Activated CD4-positive, CD25-positive, alpha-beta regulatory T cell treated with anti-CD3 and anti-CD28 coated beads, Interleukin-2, amount 50 U/mL, for 24 hours (primary cell): ENCODE data around the gene ZFR.
"Not testable (repeated sequence)": the region's sequence is repeated elsewhere in the genome, so short reads cannot be mapped to it uniquely, and the experiment has no call there.

ENCODE experiments used
- ATAC-seq, 2 donors: fragments of 150-1000 bp; cut with Tn5 transposase; one replicate each; pipeline ENCODE4 v1.10.0; 2021; ENCODE audit warnings: mild to moderate bottlenecking in 1 of 2, moderate library complexity in 1 of 2

The ZFR gene

DNA sequence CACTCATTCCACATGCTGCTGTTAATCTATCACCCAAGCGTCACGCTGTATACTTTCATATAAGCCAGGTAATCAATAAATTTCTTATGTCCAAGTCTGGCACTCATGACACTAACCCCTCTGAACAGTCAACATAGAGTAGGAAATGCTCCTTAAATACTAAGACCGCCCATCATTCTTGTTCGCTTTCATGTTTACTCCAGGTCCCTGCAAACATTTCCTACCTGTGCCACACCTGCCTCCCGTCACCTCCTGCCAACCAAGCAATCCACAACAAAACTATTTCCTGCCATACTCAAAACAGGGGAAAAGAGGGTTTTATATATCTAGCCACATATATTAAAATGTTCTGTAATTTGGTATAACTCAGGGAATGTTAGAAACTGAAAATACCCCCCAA, 39.0 kb downstream of the ZFR start:
- no peak for ATAC-seq

DNA sequence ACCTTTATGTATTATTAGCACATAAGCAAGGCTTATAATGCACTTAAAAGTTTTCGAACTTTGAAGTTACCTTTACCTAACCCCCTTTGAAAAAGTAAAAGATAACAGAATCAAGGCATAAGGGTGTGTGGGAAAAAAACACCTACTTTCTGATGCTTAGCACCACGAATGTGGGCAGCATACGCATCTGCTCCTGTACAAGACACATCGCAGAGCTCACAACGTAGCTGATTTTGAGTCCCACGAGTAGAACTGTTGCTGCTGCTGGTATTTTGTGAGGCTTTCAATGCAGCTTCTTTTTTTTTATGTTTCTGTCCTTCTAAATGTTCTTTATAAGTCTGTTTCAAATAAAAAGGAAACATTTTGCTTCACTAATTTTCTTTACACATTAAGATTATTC, 40.8 kb downstream of the ZFR start:
- ATAC-seq = no peak

DNA sequence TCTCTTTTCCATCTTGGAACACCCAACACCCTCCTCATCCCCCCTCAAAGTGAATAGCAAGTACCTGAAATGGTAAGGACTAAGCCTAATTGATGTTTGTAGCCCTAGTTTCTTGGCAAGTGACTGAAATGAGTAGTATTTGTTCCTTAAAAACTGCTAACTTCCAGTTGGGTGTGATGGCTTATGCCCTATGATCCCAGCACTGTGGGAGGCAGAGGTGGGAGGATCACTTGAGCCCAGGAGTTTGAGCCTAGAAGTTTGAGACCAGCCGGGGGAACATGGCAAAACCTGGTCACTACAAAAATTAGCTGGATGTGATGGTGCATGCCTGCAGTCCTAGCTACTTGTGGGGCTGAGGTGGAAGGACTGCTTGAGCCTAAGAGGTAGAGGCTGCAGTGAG, 44.1 kb downstream of the ZFR start:
- no peak for ATAC-seq

DNA sequence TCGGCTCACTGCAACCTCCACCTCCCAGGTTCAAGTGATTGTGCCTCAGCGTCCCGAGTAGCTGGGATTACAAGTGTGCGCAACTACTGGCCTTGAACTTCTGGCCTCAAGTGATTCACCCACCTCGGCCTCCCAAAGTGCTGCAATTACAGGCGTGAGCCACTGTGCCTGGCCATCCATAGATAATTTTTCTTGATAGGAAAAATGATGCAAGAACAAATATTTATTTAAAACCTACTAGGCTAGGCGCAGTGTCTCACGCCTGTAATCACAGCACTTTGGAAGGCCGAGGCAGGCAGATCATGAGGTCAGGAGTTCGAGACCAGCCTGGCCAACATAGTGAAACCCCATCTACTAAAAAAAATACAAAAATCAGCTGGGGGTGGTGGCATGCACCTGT, 45.8 kb downstream of the ZFR start:
- ATAC-seq = not testable (repeated sequence)

DNA sequence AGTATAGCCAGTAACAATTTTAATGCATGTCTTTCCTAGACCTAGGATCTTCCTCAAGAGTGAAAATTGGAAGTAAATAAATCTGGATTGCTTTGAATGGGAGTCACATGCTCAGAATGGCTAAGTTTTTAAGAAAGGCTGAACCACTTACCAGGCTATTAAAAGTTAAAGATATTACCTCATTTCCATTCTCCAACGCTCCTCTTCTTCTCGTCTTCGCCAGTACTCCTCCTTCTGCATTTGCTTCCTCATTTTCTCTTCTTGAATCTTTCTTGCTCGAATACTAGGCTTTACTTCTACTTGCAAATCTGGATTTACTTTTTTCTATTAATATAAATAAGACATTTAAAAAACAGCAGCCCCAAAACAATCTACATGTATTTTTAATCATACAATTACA, 49.6 kb downstream of the ZFR start:
- no peak for ATAC-seq

DNA sequence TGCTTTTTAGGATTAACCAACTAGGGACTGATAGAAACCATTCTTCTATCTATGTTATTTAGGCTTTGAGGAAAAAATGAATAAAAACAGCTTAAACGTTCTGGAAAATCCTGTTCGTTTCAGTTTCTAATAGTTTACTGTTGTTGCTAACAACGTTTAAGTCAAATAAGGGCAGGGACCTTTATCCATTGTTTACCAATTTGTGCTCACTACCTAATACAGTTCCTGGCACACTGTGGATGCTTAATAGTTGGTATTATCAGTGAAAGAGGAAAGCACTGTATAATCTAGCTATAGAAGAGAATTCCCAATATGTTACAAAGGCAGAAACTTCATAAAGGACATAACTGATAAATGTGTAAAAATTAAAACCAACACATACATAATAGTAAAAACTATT, 52.5 kb downstream of the ZFR start:
- ATAC-seq = no peak

DNA sequence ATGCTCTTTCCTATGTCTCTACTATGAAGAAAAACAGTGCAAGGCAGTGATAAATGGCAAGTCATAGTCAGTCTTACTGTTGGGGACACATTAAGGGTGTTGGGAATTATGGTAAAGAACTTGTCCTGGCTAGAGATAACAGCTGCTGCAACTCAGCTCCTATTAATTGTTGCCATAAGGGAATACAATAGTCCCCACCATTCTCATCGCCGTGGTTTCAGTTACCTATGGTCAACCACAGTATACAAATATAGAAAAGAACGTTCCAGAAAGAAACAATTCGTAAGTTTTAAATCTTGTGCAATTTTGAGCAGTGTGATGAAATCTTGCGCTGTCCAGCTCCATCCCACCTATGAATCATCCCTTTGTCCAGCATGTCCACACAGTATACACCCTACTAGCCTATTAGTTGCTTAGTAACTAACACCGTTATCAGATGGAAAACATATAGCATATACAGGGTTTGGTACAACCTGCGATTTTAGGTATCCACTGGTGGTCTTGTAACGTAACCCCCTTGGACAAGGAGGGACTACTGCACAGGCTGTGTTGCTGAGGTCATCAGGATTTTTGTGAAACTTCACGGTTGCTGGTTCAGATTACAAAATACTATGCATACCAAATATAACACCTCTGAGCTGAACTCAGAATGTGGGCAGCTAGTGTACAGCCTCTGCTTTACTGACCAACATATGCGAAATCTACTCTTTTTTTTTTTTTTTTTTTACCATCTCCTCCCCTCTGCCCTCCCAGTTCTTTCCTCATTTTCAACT, 53.5 kb downstream of the ZFR start:
- ATAC-seq = no peak

DNA sequence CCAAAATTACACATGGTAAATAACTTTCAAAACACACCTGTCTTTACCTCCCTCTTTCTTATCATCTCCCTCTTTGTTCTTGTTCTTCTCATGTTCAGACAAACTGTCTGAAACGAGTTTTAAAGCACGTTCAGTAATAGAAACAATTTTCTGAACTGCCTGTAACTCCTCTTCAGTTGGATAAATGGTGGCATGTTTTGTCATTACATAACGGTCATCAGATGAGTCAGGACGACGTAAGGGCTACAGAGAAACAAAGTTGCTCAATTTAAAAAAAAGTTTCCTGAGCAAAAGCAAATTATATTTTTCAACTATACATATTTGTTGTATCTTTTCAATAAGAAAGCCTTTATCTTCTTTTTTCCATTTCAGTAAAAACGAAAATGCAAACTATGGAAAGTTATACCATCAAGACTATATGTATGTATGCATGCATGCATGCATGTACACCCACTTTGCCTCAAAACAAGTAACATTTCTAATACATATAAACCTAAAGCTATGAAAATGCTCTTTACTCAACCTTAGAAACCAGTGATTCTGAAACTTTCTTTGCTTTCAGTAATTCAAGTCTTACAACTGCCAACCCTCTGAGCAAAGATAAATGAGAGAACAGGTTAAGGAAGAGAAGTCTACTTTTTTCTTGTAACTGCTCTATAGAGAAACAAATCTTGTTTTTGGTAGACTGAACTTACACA, 56.0 kb downstream of the ZFR start:
- peak; percentile 38 to 51 for ATAC-seq

DNA sequence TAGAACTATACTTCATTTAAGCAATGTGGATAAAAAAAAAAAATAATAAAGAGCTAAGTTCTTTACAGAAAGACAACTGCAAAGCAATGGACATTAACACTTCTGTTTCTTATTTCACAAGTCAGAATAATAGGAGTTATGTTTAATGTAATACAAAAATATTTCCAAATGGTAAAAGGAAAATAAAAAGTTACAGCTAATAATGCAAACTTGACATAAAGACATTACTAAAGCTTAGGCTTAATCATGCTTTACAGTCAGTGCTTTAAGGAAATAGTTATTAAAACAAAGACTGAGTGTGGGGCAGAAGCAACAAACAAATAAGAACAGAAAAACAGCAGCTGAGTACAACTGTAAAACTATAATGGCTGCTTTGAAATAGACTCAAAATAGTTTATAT, 56.7 kb downstream of the ZFR start:
- ATAC-seq = no peak

DNA sequence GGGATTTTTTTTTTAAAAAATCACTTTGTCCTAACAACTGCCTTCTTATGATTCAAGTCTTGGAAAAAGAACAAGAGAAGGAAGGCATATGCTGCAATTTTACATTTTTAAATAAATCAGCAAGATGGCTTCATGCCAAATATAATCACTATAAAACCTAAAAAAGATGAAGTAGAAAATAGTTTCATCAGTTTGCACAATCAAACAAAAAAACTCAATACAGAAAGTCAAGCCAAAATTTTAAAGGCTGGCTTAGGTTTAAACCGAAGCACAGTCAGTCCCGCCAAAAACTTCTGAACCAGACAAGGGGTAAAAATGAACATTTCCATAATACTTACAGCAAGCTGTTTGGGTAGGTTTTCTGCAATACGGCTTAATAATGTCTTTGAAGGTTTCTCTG, 57.3 kb downstream of the ZFR start:
- ATAC-seq = no peak

DNA sequence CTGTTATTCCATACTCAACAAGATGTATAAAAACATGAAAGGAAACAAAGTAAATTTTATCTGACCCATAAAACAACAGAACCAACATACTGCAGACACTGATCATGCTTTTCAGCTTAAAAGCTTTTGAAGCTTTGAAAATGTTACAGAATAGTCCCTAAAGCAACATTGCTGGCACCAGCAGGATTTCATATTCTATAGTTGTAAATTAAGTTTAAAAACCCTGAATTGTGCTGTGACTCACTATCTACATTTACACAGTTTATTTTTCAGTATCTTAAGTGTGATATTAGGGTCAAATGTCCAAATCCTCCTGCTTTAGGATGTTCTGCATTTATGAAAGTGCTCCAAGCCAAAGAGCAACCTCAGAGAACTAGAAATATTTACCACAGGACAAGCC, 59.9 kb downstream of the ZFR start:
- no peak for ATAC-seq

DNA sequence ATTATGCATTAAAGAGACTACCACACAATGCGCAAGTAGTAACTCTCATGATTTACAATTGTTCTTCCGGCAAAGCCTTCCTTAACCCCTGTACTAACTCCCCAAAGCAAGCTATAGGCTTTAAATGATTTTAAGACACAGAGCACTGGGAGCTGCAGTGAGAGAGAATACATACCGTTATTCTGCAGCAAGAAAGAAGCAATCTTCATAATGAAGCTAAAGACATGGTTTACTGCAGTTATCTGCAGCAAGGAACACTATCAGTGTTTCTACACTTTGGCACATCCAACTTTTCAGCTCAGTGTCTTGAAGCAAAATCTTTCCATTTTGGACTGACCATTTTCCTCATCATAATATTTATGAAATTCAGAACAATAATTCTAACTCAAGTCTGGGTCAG, 61.0 kb downstream of the ZFR start:
- no peak for ATAC-seq

DNA sequence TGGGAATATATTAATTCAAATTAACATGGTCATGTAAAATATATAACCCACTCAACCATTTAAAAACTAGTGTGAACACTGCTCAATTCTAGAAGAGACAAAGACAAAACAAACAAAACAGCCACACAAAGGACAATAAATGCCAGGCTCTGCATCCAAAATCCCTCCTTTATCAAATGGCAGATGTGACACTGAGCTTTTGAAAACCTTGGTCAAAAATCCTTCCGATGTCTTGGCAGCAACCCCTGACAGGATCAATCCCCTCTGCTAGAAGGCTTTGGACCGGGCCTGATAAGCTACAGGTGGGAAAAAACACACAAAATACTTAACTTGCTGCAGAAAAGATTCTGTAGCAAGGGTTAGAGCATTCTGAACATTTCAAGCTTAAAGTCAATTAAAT, 61.5 kb downstream of the ZFR start:
- no peak for ATAC-seq

DNA sequence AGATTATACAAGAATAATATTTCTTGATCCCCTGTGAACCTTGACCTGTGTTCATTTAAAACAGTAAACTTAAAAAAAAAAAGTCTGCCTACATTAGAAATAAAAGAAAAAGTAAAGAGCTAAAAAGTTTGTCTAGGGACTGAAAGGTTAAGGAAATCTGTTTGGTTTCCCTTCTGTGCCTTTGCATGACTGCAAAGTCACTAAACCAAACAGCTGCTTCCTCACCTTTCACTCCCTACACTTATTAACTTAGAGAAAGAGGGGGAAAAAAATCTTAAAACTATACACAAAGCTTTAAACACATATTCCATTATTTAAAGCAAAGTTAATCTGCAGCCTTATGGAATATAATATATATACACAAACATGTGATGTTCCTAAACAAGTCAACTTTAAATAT, 65.1 kb downstream of the ZFR start:
- ATAC-seq = no peak

DNA sequence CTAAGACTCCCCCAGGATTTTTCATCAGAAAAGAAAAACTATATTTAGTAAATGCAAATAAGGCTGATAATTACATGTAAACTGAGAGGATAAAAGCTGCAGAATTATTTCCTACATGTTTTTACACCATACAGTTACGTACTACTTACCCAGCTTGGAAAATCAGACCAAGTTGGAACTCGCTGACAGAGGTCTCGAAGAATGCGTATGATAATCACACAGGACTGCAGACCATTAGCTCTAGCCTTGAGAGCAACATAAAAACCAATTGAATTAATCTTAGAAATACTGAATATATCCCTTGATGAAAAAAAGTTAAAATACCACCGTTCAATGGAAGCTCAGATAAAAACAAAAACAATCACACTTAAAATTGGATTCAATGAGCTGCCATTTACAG, 65.6 kb downstream of the ZFR start:
- no peak for ATAC-seq

DNA sequence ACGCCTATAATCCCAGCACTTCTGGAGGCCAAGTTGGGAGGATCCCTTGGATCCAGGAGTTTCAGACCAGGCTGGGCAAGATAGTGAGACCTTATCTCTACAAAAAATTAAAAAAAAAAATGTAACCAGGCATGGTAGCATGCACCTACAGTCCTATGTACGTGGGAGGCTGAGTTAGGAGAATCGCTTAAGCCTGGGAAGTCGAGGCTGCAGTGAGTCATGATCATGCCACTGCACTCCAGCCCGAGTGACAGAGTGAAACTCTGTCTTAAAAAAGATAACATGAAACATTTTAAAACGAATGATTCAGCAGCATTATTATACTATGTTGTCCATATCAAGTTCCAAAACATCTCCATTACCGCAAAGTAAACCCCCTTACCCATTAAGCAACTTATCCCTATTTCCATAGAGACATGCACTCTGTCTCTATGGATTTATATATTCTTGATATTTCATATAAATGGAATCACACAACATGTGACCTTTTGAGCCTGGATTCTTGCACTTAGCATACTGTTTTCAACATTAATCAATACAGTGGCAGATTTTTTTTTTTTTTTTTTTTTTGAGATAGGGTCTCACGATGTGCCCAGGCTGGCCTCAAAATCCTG, 74.9 kb downstream of the ZFR start:
- no peak for ATAC-seq

DNA sequence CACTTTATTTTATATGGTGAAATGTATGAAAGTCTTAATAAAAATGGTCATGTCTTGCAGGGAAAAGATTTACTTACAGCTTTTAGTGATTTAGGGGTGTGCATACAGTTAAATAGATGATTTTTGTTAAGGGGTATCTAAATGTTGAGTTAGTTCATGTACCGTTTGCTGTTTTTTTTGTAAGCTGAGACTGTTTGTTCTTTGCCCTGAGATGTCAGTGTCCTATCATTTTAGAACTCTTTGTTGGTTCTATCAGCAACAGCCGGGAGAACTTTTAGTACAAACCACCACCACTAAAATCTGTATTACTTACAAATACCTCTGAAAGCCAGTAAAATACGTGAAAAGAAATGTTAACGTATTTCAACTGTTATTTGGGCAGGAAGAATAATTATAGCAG, 75.5 kb downstream of the ZFR start:
- no peak for ATAC-seq

DNA sequence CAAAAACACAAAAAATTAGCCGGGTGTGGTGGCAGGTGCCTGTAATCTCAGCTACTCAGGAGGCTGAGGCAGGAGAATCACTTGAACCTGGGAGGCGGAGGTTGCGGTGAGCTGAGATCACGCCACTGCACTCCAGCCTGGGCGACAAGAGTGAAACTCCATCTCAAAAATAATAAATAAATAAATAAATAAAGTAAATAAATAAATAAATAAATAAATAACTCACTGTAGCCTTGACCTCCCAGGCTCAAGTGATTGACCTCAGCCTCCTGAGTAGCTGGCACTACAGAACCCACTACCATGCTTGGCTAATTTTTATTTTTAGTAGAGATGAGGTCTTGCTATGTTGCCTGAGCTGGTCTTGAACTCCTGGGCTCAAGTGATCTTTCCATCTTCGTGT, 77.3 kb downstream of the ZFR start:
- not testable (repeated sequence) for ATAC-seq

DNA sequence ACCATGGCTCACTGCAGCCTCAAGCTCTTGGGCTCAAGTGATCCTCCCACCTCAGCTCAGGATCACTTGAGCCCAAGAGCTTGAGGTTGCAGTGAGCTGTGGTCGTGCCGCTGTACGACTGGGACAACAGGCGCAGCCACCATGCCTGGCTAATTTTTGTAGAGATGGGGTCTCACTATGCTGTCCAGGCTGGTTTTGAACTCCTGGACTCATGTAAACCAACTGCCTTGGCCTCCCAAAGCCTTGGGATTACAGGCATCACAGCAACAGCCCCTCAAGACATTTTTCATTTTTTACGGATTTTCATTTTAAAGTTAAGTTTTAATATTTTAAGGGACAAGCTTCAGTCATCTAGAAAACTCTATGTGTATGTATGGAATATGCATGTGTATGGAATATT, 78.9 kb downstream of the ZFR start:
- no peak for ATAC-seq

DNA sequence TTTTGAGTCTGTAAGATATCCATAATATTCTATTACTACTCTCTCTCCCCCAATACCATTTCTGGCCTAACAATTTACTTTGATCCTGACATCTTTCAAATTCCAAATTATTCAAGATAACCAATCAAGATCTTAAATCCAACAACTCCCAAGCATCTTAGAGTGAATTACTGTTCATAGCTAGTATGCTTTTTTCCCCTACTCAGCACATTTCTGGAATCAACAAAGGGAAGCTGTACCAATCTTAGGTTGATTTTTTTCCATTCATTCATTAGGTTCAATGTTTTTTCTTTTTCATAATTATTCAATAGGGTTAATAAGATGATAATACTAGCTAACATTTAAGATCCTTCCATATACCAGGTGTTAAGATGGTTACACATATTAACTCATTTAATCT, 81.5 kb downstream of the ZFR start:
- ATAC-seq = no peak

DNA sequence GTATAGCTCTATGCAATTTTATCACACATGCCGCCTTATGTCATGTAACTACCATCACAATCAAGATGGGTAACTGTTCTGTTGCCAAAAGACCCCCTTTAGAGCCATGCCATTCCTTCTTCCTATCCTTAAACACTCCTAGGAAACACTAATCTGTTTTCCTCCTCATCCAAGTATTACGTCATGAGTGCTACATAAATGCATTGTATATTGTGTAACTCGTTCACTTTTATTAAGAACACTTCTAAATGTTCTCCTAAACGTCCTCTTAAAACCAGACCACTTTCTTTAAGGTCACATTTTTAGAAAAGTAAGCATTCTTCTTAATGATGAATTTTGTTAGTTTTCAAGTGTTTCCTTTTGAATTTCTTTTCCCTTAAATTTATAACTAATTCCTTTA, 82.0 kb downstream of the ZFR start:
- ATAC-seq = no peak

DNA sequence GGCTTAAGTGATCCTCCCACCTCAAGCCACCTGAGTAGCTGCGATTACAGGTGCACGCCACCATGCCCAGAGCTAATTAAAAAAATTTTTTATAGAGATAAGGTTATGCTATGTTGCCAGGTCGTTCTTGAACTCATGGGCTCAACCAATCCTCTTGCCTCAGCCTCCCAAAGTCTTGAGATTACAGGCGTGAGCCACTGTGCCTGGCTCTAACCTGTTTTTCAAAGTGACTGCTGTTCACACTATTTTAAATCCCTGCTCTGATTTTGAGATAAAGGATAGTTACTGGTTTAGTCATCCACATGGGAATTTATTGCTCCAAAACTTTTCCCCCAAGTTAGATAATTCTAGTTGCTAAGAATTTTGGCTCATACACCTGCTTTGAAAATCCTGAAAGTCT, 83.6 kb downstream of the ZFR start:
- no peak for ATAC-seq

DNA sequence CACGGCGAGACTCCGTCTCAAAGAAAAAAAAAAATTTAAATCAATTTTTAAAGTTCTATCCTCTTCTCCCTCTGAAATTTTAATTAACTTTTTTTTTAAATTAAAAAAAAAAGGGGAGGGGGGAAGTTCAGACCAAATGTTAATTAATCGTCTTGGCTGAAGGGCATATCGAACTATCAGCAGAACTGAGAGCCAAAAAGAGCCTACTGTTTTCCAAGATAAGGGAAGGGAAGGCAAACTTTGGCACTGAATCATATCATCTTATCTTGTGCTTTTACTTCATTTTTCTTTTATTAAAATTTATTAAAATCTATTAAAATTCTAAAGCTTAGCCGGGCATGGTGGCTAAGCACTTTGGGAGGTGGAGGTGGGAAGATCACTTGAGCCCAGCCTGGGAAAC, 85.9 kb downstream of the ZFR start:
- ATAC-seq = no peak

DNA sequence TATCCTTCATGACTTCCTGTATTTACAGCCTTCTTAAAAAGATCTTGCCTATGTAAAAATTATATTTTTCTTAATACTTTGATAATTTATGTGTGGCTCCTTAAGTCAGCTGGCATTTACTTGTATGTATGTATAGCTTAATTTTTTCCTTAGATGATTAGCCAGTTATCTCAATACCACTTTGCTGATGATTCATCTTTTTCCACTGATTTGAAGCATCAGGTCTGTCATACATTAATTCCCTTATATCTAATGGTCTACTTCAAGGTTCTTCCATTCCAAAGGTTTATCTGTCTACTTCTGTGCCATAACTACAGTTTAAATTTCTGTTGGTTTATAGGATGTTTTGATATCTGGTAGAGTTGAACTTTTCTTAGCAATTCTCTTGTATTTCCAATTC, 86.9 kb downstream of the ZFR start:
- ATAC-seq = peak in 1 of 2 donors; percentile 33
